Left lobe of liver (tissue), 2 donors: ENCODE measurements around the gene SPSB3. TPM values are rescaled to one million over a fixed set of nuclear protein-coding genes. Genes with fewer than 3 reads are reported as not detected.

ENCODE experiments used
- ATAC-seq: fragments of 200-7000 bp; cut with Tn5 transposase; one replicate; pipeline ENCODE4 v1.9.1; 2020; ENCODE audit warnings: mild to moderate bottlenecking, moderate library complexity
- DNase-seq: peaks from one replicate; pipeline ENCODE4 v3.0.0-alpha.2; 2020; ENCODE audit warnings: low spot score
- total RNA-seq: library from RNA; stranded (reverse); gene quantifications from one replicate; pipeline ENCODE4 v1.2.1, GENCODE V29; 2021
- donor health status: DM: no; HTN: no; CAD: no; lungs with moderate emphysema.
- donor health status: DM: no; HTN: yes; CAD: no.

SPSB3 gene
- total RNA-seq = 49.1 TPM

- peak; percentile 100 for DNase-seq
- ATAC-seq = peak; percentile 77
Observed at GRCh38 chr16:1782408-1783264, at the start of gene SPSB3, which contains the start of gene NUBP2. Gene SPSB3 (minus strand): TSS chr16:1782571. CDS start chr16:1781483, 1,088 bp downstream. Gene NUBP2 (plus strand): TSS chr16:1782960. CDS start chr16:1783021, 61 bp downstream.

DNA sequence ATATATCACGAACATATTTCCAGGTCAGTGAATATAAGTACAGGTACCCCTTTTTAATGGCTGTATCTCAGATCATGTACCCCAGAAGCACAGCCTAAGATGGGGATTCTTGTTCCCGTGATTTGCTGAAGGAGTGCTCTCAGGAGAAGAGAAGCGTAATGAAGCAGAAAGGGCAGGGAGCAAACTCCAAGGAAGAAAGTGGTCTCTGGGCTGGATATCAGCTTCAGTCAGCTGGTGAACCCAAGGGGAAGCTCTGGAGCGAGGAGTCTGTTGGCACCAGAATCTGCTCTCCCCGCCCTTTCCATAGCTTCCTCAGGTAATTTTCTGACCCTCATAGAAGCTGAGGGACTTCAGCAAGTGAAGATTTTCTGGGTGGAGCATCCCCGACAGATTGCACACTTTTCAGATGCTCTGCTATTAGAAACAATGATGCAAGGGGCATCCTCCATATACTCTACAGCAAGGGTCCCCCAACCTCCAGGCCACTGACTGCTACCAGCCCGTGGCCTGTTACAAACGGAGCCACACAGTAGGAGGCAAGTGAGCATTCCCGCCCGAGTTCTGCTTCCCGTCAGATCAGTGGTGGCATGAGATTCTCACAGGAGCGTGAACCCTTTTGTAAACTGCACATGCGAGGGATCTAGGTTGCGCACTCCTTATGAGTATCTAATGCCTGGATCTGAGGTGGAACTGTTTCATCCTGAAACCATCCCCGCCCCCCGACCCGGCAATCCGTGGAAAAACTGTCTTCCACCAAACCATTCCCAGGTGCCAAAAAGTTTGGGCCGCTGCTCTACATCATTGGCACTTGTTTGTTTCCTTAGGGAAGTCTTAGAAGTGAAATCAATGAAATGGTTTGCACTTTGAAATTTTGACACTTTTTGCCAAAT is 49.1 kb upstream of the SPSB3 start:
- ATAC-seq (no peak), DNase-seq (peak; percentile 42)

GRCh38 chr16:1830213-1830612 is 47.8 kb upstream of the SPSB3 start:
- ATAC-seq = peak; percentile 31

DNA sequence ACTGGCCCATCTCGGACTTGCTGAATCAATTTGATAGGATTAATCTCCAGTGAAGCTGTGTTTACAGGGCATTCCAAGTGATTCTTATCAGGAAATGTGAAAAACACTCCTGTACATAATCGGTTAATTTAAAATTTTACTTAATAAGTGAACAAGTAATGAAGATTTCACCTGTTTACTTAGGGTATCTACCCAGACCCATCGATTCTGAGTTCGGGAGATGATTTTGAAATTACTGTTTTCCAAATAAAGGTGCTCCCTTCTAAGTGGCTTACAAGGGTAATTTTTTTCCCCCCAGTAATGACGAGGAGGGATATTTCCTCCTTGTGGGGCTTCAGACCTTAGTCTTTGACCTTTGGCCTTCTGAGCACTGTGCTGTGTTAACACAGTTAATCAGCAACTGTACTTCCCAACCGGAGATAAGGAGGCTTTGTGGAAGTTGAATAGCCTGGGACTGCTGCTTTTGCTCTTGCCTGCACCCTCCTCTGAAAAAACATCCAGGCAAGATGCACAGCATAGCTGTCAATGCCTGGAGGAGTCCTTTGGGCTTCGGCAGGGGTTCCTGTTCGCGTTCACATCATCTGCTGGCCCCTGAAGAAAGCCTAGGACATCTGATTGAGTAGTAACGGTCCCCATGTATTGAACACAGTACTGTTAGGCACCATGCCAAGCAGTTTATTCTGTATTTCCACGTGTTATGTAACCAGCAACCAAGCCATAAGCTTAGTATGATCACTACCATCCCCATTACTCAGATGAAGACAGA is 46.5 kb upstream of the SPSB3 start:
- DNase-seq (peak; percentile 55), ATAC-seq (peak; percentile 4)

More at GRCh38 chr16:1830213-1830612, 47.8 kb upstream of the SPSB3 start:
- peak; percentile 82 for DNase-seq

DNA sequence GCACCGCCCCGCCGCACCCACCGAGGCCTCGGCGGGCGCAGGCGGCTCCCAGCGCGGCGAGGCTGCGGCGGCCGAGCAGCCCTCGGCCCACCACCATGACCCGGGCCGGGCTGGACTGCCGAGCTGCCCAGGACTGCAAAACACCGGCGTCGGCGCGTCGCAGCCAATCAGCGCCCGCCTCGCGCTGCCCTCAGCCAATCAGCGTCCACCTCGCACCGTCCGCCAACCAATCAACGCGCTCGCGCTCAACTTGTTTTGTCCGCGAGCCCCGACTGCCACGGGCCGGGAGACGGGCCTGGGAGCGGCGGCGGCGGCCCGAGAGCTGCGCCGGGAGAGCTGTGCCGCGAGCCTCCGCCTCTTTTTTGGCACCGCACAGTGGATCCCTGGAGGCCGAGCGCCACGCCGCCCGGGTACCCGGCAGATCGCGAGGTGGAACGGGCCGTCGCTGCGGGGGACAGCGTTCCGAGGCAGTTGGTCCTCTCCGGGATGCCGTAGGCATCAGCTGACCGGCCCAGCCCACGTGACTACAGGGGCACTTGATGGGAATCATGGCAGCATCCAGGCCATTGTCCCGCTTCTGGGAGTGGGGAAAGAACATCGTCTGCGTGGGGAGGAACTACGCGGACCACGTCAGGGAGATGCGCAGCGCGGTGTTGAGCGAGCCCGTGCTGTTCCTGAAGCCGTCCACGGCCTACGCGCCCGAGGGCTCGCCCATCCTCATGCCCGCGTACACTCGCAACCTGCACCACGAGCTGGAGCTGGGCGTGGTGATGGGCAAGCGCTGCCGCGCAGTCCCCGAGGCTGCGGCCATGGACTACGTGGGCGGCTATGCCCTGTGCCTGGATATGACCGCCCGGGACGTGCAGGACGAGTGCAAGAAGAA is 44.6 kb upstream of the SPSB3 start, which contains the start of the genes FAHD1 and HAGH:
Gene FAHD1, plus strand, starts transcription at position 516 of the 883 bp plus-strand sequence. Its CDS starts 33 bp downstream, at position 549.
Gene HAGH, minus strand, starts transcription at position 135 of the 883 bp plus-strand sequence. Its CDS starts 38 bp downstream, at position 97.
- peak; percentile 67 for ATAC-seq
- DNase-seq = peak; percentile 96

DNA sequence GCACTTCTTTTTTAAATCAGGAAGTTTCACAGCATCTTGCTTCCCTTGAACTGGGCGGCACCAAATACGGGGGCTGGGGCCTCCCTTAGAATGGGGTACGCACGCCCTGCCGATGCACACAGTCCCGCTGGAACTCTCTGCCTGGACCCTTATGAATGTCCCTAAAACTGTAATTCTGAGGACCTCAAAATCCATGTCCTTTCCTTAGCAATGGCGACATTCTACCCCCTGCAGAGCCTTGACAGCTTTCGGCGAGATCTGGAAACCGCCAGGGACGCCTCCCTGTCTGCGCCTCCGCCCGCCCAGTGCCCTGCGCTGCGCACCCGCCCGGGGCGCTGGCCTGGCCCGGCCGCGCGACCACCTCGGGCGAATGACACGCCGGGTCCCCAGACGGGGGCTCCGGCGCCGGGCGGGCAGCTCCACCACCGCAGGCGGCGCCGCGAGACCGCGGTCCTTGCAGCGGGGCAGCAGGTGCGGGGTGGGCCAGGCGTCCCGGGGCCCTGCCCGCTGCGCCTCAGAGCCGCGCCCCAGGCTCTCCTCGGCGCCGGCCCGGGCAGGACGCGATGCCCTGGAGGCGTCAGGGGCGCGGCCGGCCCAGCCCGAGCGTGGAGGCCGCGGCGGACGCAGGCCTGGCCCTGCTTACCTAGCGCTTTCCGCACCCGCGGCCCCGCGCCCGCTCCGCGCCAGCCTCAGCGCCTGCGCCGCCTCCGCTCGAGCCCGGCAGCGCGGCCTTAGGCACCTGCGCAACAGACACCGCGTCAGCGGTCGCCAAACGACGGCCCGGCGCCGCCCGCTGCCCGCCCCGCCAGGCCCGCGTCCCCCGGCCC is 43.7 kb upstream of the SPSB3 start:
- peak; percentile 5 for ATAC-seq
- peak; percentile 48 for DNase-seq

DNA sequence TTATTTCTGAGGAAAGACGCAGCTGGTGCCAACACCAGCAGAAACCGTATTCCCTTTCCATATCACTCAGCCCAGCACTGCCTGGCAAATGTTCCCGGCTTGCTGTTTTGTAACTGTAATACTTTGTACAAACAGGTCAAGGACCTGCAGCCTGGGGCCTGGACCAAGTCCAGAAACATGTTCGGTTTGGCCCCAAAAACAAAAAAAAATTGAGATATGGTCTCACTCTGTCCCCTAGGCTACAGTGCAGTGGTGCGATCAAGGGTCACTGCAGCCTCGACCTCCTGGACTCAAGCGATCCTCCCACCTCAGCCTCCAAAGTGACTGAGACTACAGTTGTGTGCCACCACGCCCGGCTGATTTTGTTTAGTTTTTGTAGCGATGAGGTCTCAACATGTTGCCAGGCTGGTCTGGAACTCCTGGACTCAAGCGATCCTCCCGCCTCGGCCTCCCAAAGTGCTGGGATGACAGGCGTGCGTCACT is 43.1 kb upstream of the SPSB3 start:
- ATAC-seq = peak; percentile 30
- peak; percentile 88 for DNase-seq

GRCh38 chr16:1823821-1824220 is 41.5 kb upstream of the SPSB3 start:
- ATAC-seq = peak; percentile 26
- DNase-seq = no peak

DNA sequence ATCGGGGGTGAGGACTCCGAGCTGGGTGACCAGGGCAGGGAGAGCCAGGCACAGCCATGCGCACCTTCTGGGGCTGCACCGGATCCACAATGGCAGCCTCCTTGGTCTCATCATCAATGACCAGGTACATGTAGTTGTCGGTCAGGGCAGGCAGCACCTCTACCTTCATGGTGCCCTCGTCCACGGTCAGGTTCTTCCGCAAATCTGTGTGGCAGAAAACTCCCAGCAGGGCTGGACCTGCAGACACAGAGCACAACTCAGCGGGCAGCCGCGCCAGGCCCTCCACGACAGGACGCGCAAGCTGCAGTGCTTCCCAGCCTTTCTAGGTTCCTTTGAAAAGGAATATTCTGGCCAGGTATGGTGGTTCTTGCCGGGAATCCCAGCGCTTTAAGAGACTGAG is 40.4 kb upstream of the SPSB3 start:
- ATAC-seq (no peak), DNase-seq (no peak)

- no peak for DNase-seq
Observed at GRCh38 chr16:1821861-1822611, 39.7 kb upstream of the SPSB3 start.

DNA sequence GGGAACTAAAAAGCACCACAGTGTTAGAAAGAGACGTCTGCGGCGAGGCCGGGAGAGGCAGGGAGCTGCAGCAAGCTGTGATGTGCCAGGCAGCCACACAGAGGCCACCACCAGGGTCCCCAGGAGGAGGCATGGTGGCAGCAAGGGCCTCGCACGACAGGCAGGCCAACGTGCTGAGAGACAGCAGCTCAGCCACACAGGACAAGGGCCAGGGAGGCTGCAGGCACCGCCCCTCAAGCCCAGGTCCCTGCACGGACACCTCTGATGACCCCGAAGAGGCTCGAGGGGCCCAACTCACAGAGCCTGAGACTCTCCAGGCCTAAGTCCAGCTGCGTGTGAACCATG is 38.5 kb upstream of the SPSB3 start:
- DNase-seq (no peak), ATAC-seq (no peak)

More at GRCh38 chr16:1821861-1822611, 39.7 kb upstream of the SPSB3 start:
- ATAC-seq = no peak

GRCh38 chr16:1820096-1820945 is 38.0 kb upstream of the SPSB3 start:
- ATAC-seq (no peak), DNase-seq (no peak)

GRCh38 chr16:1819611-1820010 is 37.2 kb upstream of the SPSB3 start:
- ATAC-seq (no peak), DNase-seq (no peak)

GRCh38 chr16:1818873-1819525 is 36.6 kb upstream of the SPSB3 start:
- DNase-seq (no peak), ATAC-seq (no peak)

DNA sequence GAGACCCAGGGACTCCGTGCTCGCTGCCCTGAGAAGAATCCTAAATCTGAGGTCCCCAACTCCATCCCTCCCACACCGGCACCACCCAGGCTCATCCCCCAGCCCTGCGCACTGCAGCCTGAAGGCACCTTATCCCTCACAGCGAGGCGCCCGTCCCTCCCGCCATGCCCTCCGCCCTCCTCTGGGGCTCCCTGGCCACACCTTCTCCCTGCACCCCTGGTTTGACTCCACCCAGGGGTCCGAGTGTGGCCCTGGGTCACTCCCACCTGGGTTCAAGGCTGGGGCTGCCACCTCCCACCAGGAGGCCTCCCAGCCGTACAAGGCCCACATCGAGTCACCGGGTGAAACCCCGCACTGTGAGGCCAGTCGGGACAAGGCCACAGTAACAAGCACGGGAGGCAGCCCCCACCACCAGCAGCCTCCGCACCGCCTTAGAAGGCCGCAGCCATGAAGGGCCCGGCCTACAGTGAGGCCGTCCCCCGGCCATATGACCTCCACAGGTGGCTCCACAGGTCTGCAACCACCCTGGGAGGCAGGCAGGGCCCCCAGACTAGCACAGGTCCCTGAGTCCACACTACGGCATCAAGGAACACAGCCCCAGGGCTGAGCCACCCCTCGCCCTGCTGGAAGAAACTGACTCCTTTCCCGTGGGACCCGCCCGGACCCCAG is 36.0 kb upstream of the SPSB3 start:
- DNase-seq (no peak), ATAC-seq (peak; percentile 1)

DNA sequence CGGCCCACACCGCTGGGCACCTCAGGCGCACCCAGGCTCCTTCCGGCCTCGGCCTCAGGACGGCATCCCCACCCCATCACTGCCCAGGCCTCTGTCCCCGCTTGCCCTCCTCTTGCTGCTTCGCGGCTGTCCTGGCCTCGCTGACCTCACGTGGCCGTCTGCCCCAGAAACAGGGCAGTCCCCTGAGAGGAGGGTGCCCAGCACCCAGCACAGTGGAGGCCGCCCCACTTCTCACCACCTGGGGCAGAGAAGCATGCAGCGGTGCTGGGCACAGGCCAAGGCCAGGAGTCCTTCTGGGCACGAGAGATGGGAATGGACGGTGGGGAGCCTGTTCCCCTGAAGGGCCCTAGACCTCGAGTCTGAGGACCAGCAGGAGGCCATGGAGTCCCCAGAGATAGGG is 35.3 kb upstream of the SPSB3 start:
- DNase-seq (peak; percentile 79), ATAC-seq (peak; percentile 64)
